Measurements from ENCODE around the gene CLSTN1.

DNA sequence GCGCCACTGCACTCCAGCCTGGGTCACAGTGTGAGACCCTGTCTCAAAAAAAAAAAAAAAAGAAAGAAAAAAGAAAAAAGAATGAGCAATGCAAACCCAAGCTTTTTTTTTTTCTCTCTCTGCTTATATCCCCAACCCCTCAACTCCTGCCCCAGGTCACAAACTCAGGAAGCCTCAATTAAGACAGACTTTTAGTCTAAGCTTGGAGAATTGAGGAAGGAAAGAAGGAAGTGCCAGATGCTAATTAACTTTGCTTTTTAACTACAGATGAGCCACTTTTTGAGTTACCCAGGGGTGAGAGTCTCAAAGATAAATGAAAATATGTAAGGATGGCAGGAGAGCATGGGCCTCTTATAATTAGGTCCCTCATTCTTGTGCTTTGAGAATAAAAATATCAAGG, 139.0 kb downstream of the CLSTN1 start:
- no peak for TF ChIP-seq RAD21 (IDR thresholded peaks at IDR 0.05; ENCODE audit: insufficient read depth, low read depth, low read length)
- TF ChIP-seq, protein P1, sequence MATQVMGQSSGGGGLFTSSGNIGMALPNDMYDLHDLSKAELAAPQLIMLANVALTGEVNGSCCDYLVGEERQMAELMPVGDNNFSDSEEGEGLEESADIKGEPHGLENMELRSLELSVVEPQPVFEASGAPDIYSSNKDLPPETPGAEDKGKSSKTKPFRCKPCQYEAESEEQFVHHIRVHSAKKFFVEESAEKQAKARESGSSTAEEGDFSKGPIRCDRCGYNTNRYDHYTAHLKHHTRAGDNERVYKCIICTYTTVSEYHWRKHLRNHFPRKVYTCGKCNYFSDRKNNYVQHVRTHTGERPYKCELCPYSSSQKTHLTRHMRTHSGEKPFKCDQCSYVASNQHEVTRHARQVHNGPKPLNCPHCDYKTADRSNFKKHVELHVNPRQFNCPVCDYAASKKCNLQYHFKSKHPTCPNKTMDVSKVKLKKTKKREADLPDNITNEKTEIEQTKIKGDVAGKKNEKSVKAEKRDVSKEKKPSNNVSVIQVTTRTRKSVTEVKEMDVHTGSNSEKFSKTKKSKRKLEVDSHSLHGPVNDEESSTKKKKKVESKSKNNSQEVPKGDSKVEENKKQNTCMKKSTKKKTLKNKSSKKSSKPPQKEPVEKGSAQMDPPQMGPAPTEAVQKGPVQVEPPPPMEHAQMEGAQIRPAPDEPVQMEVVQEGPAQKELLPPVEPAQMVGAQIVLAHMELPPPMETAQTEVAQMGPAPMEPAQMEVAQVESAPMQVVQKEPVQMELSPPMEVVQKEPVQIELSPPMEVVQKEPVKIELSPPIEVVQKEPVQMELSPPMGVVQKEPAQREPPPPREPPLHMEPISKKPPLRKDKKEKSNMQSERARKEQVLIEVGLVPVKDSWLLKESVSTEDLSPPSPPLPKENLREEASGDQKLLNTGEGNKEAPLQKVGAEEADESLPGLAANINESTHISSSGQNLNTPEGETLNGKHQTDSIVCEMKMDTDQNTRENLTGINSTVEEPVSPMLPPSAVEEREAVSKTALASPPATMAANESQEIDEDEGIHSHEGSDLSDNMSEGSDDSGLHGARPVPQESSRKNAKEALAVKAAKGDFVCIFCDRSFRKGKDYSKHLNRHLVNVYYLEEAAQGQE (IDR thresholded peaks at IDR 0.05; ENCODE audit: low read depth, low read length), result no peak
